Ovary (tissue), 3 donors: ENCODE data around the gene MPDU1.

ENCODE experiments used
- POLR2A ChIP-seq: fragments of 450-650 bp; IDR thresholded peaks from one replicate; pipeline ENCODE4 v1.6.1; 2017; ENCODE audit warnings: antibody characterized with exemption, mild to moderate bottlenecking, moderate library complexity
- TF ChIP-seq, protein P1 (sequence below), 3 donors: fragments of 450-650 bp in 2 of 3; fragments of 200-600 bp in 1 of 3; IDR thresholded peaks; one replicate each; pipeline versions ENCODE4 v1.5.1 to v1.8.0; 2016 to 2022; ENCODE audit warnings: antibody characterized with exemption in 3 of 3, mild to moderate bottlenecking in 1 of 3
- donor health status: DM: no; HTN: no; CAD: no.

DNA sequence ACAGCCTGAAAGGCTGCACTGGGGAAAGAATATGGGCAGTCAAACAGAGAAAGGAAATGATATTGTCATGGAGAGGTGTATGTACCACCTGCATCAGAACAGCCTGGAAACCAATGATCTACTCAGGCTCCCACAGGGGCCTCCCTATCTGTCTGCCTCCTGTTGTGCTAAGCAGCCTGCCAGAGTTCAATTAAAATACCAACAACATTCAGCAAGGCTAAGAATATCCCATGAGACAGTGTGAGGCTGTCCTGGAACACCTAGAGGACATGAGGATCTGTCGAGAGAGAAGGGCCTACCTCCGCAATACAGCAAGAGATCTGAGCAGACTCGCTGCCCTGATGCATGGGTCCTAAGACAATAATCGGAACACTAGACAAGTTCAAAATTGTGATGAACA lies 22.6 kb downstream of the MPDU1 start:
- TF ChIP-seq, protein P1, sequence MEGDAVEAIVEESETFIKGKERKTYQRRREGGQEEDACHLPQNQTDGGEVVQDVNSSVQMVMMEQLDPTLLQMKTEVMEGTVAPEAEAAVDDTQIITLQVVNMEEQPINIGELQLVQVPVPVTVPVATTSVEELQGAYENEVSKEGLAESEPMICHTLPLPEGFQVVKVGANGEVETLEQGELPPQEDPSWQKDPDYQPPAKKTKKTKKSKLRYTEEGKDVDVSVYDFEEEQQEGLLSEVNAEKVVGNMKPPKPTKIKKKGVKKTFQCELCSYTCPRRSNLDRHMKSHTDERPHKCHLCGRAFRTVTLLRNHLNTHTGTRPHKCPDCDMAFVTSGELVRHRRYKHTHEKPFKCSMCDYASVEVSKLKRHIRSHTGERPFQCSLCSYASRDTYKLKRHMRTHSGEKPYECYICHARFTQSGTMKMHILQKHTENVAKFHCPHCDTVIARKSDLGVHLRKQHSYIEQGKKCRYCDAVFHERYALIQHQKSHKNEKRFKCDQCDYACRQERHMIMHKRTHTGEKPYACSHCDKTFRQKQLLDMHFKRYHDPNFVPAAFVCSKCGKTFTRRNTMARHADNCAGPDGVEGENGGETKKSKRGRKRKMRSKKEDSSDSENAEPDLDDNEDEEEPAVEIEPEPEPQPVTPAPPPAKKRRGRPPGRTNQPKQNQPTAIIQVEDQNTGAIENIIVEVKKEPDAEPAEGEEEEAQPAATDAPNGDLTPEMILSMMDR (IDR thresholded peaks at IDR 0.05): no peak
- no peak for TF ChIP-seq POLR2A
